Sigmoid colon (tissue), 4 donors: Measurements from ENCODE around the gene CCNI2.

Source experiments
- EP300 ChIP-seq, 4 donors: sonication (generic); formaldehyde crosslinking; IDR thresholded peaks; one replicate each; pipeline ENCODE4 v1.6.1; 2017; ENCODE audit warnings: antibody characterized with exemption in 4 of 4
- POLR2A ChIP-seq, 2 donors: fragments of 450-650 bp; IDR thresholded peaks; one replicate each; pipeline ENCODE4 v1.6.1; 2016; ENCODE audit warnings: antibody characterized with exemption in 2 of 2, mild to moderate bottlenecking in 2 of 2, moderate library complexity in 2 of 2
- POLR2AphosphoS5 ChIP-seq, 4 donors: sonication (generic); formaldehyde crosslinking; IDR thresholded peaks; one replicate each; pipeline ENCODE4 v1.6.1; 2017; ENCODE audit warnings: antibody characterized with exemption in 4 of 4
- TF ChIP-seq, protein P1 (sequence below), 4 experiments: fragments of 450-650 bp in 3 of 4; fragments of 200-600 bp in 1 of 4; IDR thresholded peaks; one replicate each; pipeline ENCODE4 v1.5.1; 2016 to 2019; ENCODE audit warnings: antibody characterized with exemption in 4 of 4, mild to moderate bottlenecking in 3 of 4, moderate library complexity in 2 of 4

DNA sequence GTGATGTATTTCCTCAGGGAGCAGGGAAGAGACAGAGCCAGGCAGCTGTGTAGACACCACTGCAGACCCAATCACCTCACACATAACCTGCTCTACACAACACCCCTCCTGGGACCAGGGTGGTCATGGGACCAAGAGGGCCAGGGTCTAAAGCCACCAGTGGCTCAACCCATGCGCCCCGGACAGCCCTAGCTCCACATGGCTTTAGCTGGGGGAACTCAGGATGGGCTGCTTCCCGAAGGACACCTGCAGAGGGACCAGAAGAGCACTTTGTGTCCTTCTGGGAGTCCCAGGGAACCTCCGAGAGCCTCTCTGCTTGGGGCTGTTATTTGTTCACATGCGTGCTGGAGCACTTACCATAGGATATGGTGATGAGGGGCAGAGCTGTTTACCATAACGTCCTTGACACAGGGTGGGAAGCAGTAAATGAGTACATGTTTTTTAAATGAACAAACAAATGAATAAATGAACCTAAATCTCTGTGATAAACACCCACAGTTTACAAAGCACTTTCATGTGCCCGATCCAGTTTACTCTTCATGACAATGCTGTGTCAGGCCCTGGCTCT, 17.5 kb downstream of the CCNI2 start:
- TF ChIP-seq, protein P1, sequence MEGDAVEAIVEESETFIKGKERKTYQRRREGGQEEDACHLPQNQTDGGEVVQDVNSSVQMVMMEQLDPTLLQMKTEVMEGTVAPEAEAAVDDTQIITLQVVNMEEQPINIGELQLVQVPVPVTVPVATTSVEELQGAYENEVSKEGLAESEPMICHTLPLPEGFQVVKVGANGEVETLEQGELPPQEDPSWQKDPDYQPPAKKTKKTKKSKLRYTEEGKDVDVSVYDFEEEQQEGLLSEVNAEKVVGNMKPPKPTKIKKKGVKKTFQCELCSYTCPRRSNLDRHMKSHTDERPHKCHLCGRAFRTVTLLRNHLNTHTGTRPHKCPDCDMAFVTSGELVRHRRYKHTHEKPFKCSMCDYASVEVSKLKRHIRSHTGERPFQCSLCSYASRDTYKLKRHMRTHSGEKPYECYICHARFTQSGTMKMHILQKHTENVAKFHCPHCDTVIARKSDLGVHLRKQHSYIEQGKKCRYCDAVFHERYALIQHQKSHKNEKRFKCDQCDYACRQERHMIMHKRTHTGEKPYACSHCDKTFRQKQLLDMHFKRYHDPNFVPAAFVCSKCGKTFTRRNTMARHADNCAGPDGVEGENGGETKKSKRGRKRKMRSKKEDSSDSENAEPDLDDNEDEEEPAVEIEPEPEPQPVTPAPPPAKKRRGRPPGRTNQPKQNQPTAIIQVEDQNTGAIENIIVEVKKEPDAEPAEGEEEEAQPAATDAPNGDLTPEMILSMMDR (IDR thresholded peaks at IDR 0.05), result no peak
- TF ChIP-seq POLR2A (IDR thresholded peaks at IDR 0.05) (no peak), EP300 (IDR thresholded peaks at IDR 0.05) (no peak), POLR2AphosphoS5 (IDR thresholded peaks at IDR 0.05) (no peak)
